K562 (cell line): ENCODE measurements around the gene SCG5. TPM values are rescaled to one million over a fixed set of nuclear protein-coding genes. Genes with fewer than 3 reads are reported as not detected.

ENCODE experiments used
- ATAC-seq: fragments of 200-7000 bp; cut with Tn5 transposase; 3 replicates; pipeline ENCODE4 v1.9.1; 2020; ENCODE audit warnings: moderate library complexity
- BruUV-seq: library from RNA; stranded (reverse); fragments of 400-500 nt; replicated peaks from 2 replicates; lab custom pipeline; 2021; lab: Mats Ljungman, UMichigan
- CTCF ChIA-PET: fragments of 300-600 bp; formaldehyde crosslinking; extraction: SDS; loops from one replicate; lab custom pipeline; 2021; ENCODE audit warnings: low intra/inter-chr PET ratio; lab: Yijun Ruan, JAX
- POLR2A ChIA-PET: fragments of 300-600, 350-650 bp; sonication (Branson Sonifier 250); formaldehyde crosslinking; extraction: SDS; loops from one replicate; lab custom pipeline; 2021; ENCODE audit warnings: antibody characterized with exemption, inconsistent platforms; lab: Yijun Ruan, JAX
- DNase-seq, 4 experiments: peaks; one replicate each; pipeline versions ENCODE4 v3.0.0 to v3.0.0-alpha.2; 2011 to 2018; ENCODE audit warnings: low spot score in 3 of 4, mixed read lengths in 3 of 4; ENCODE audit errors: extremely low read depth in 1 of 4
- FAIRE-seq: peaks from 2 replicates; lab custom pipeline; 2011; peaks lifted over from hg19 to GRCh38; lab: Jason Lieb, UNC
- H2AFZ ChIP-seq: 2 replicates; pipeline ENCODE4 v1.6.0; 2011; ENCODE audit warnings: low read depth, low read length, control low read depth, inconsistent platforms
- H3K27ac ChIP-seq: fragments of 200-600 bp; 3 replicates; pipeline ENCODE4 v1.8.0; 2011; ENCODE audit warnings: low read depth, mild to moderate bottlenecking, control low read depth, inconsistent platforms, low read length, moderate library complexity, mixed read lengths; ENCODE audit errors: extremely low read depth
- H3K27me3 ChIP-seq, 2 experiments: fragments of 300-600 bp in 1 of 2; 2 replicates in 1 of 2; 3 replicates in 1 of 2; pipeline versions ENCODE4 v1.6.0 to v1.8.0; 2011; ENCODE audit warnings: inconsistent platforms in 2 of 2, low read length in 2 of 2, mild to moderate bottlenecking in 1 of 2, mixed read lengths in 1 of 2, moderate library complexity in 1 of 2; ENCODE audit not compliant: control insufficient read depth in 2 of 2, insufficient read depth in 2 of 2
- H3K36me3 ChIP-seq: fragments of 300-600 bp; 3 replicates; pipeline ENCODE4 v1.8.0; 2011; ENCODE audit warnings: mild to moderate bottlenecking, low read length, inconsistent platforms; ENCODE audit not compliant: control insufficient read depth, insufficient read depth
- H3K4me1 ChIP-seq, 2 experiments: fragments of 200-600 bp in 1 of 2; replicated peaks in 1 of 2; 2 replicates in 1 of 2; 3 replicates in 1 of 2; pipeline versions ENCODE4 v1.5.1 to v1.8.0; 2011; ENCODE audit warnings: inconsistent platforms in 2 of 2, low read length in 2 of 2, mild to moderate bottlenecking in 1 of 2, mixed read lengths in 1 of 2, moderate library complexity in 1 of 2; ENCODE audit not compliant: control insufficient read depth in 2 of 2, insufficient read depth in 2 of 2
- H3K4me2 ChIP-seq: 2 replicates; pipeline ENCODE4 v1.6.1; 2011; ENCODE audit warnings: low read length, control low read depth, inconsistent platforms, mixed read lengths; ENCODE audit not compliant: insufficient read depth
- H3K4me3 ChIP-seq: fragments of 200-600 bp; sonication (generic), shearing (Covaris generic); 2 replicates; pipeline ENCODE4 v1.5.1; 2016; ENCODE audit warnings: control low read depth, inconsistent platforms
- H3K79me2 ChIP-seq: fragments of 200-600 bp; 3 replicates; pipeline ENCODE4 v1.8.0; 2011; ENCODE audit warnings: low read length, inconsistent platforms; ENCODE audit not compliant: control insufficient read depth, insufficient read depth
- H3K9ac ChIP-seq, 2 experiments: 2 replicates each; pipeline versions ENCODE4 v1.6.0 to v1.6.1; 2011; ENCODE audit warnings: low read depth in 2 of 2, low read length in 2 of 2, control low read depth in 1 of 2, inconsistent platforms in 1 of 2, mild to moderate bottlenecking in 1 of 2, mixed read lengths in 1 of 2; ENCODE audit not compliant: insufficient read depth in 1 of 2
- H3K9me1 ChIP-seq: one replicate; pipeline ENCODE4 v1.6.0; 2011; ENCODE audit warnings: inconsistent platforms, mild to moderate bottlenecking, low read length, moderate library complexity; ENCODE audit not compliant: control insufficient read depth, insufficient read depth
- H3K9me3 ChIP-seq: replicated peaks from 2 replicates; pipeline ENCODE4 v1.5.1; 2011; ENCODE audit warnings: low read depth, low read length, inconsistent platforms; ENCODE audit not compliant: control insufficient read depth, insufficient read depth
- H4K20me1 ChIP-seq: replicated peaks from 2 replicates; pipeline ENCODE4 v1.6.1; 2011; ENCODE audit warnings: low read length, inconsistent platforms, mixed read lengths; ENCODE audit not compliant: control insufficient read depth, insufficient read depth
- ATF1 ChIP-seq, 2 experiments: fragments of 450-650 bp in 1 of 2; IDR thresholded peaks; 2 replicates each; pipeline ENCODE4 v1.6.1; 2016; ENCODE audit warnings: missing compliant biosample characterization in 1 of 2, missing genetic modification characterization in 1 of 2
- ETV1 ChIP-seq: fragments of 450-650 bp; conservative IDR thresholded peaks from 2 replicates; pipeline ENCODE4 v1.6.1; 2016; ENCODE audit warnings: missing genetic modification characterization, control low read depth, low read depth, missing compliant biosample characterization
- FOXP1 ChIP-seq: sonication (generic); formaldehyde crosslinking; IDR thresholded peaks from 2 replicates; pipeline ENCODE4 v1.8.0; 2022; ENCODE audit warnings: mild to moderate bottlenecking, missing genetic modification reagents
- PURB ChIP-seq: sonication (generic); formaldehyde crosslinking; IDR thresholded peaks from 2 replicates; pipeline ENCODE4 v1.9.0; 2021; ENCODE audit warnings: low read depth, mild to moderate bottlenecking, missing genetic modification reagents
- TARDBP ChIP-seq: fragments of 450-650 bp; IDR thresholded peaks from 2 replicates; pipeline ENCODE4 v1.6.1; 2016
- WGBS: fragments of 100-300 bp; shearing (Covaris generic); methylation state at CpG from one replicate; pipeline ENCODE4 v1.1.6; 2016; ENCODE audit warnings: low coverage, mixed read lengths; ENCODE audit not compliant: insufficient coverage; ENCODE audit errors: missing lambda C conversion rate; 5-methylcytosine and 5-hydroxymethylcytosine counted together
- in situ Hi-C: fragments of 300-500 bp; cut with MboI; formaldehyde crosslinking; loops from 4 replicates; pipeline ENCODE4 v1.15.0; 2018; ENCODE audit warnings: inconsistent platforms, mixed read lengths
- intact Hi-C: fragments of 100-400 bp; cut with micrococcal nuclease; formaldehyde crosslinking; loops from 2 replicates; pipeline ENCODE4 v1.14.2; 2022
- polyA plus RNA-seq, 8 experiments: library from polyadenylated mRNA; depleted of rRNA in 4 of 8; stranded (reverse) in 5 of 8; unstranded in 3 of 8; fragments of >200 nt; fragmentation: Nextera tagmentation in 2 of 8; fragmentation: Illumina TruSeq in 1 of 8; extraction: Ambion mirVana in 2 of 8; extraction: Trizol in 1 of 8; gene quantifications; 2 replicates each; pipeline versions ENCODE4 v1.2.1 to v1.2.3, GENCODE V29; 2011 to 2014; ENCODE audit warnings: inconsistent platforms in 1 of 8, missing spikeins in 1 of 8
- total RNA-seq, 7 experiments: library from RNA; depleted of rRNA in 6 of 7; stranded (reverse); fragments of >200 nt in 6 of 7; fragmentation: Illumina TruSeq in 2 of 7; extraction: Trizol in 2 of 7; gene quantifications; 2 replicates each; pipeline versions ENCODE4 v1.2.1 to v1.2.3, GENCODE V29; 2011 to 2021; ENCODE audit warnings: low replicate concordance in 1 of 7
- TF ChIP-seq, protein P1 (sequence below), 2 experiments: fragments of 450-650 bp in 1 of 2; sonication (generic) in 1 of 2; formaldehyde crosslinking in 1 of 2; IDR thresholded peaks in 1 of 2; conservative IDR thresholded peaks in 1 of 2; 2 replicates each; pipeline versions ENCODE4 v1.6.1 to v1.8.1; 2016 to 2023; ENCODE audit warnings: mild to moderate bottlenecking in 2 of 2, moderate library complexity in 2 of 2, inconsistent platforms in 1 of 2, missing genetic modification reagents in 1 of 2

Gene SCG5
- total and polyA plus RNA-seq, 9 of the 15 experiments (the other 6 are each of a cell fraction or from before 2014, with no cell fraction given), result 0.06 to 0.76 (median 0.28) TPM; not detected in 2

GRCh38 chr15:32677238-32677750, 35.8 kb downstream of the SCG5 start:
- Histone ChIP-seq H2AFZ (no peak overlapping the region), H3K4me3 (no peak overlapping the region), H3K36me3 (no peaks in the 10 kb centered on the region), H3K9ac (no peak overlapping the region), H4K20me1 (no peaks in the 10 kb centered on the region), H3K27ac (no peak overlapping the region), H3K9me3 (no peaks in the 10 kb centered on the region), H3K9me1 (no peaks in the 10 kb centered on the region), H3K27me3 (peaks cover 8 to 14% of the 10 kb centered on the region in 2 experiments; a peak in 4 of 5 replicates), H3K4me1 (no peaks in the 10 kb centered on the region), H3K79me2 (no peaks in the 10 kb centered on the region), H3K4me2 (no peak overlapping the region)
- CTCF ChIA-PET, result no interaction called here
- WGBS, result 1% methylated on average over 5 of the region's 5 CpGs
- POLR2A ChIA-PET, result no interaction called here
- FAIRE-seq (peak; percentile 55), DNase-seq (no peak), ATAC-seq (no peak)
- no TSS peak for BruUV-seq
- TF ChIP-seq FOXP1 (CRISPR knock-in tag) (no peak), TARDBP (no peak), ATF1 (CRISPR knock-in tag; IDR thresholded peaks at IDR 0.05) (no peak), ATF1 (tag; IDR thresholded peaks at IDR 0.05) (no peak), PURB (CRISPR knock-in tag) (no peak), ETV1 (tag) (no peak)
- TF ChIP-seq, protein P1, sequence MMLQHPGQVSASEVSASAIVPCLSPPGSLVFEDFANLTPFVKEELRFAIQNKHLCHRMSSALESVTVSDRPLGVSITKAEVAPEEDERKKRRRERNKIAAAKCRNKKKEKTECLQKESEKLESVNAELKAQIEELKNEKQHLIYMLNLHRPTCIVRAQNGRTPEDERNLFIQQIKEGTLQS (IDR thresholded peaks at IDR 0.05), result peak; percentile 28
- TF ChIP-seq, protein P1 (CRISPR knock-in tag; conservative IDR thresholded peaks at IDR 0.05), result no peak
- intact Hi-C loops (no loop called here), in situ Hi-C loops (no loop called here)
